Activated B cell treated with CpG ODN at 0.5 μM for 24 hours (primary cell): ENCODE measurements around the gene KLHL8. TPM values are rescaled to one million over a fixed set of nuclear protein-coding genes. Genes with fewer than 3 reads are reported as not detected.
"Not testable (repeated sequence)": the region's sequence is repeated elsewhere in the genome, so short reads cannot be mapped to it uniquely, and the experiment has no call there.

Source experiments
- ATAC-seq: fragments of 200-7000 bp; cut with Tn5 transposase; one replicate; pipeline ENCODE4 v1.10.0; 2021; ENCODE audit warnings: low read depth, mild to moderate bottlenecking, moderate library complexity
- CTCF ChIA-PET: fragments of 350-600 bp; sonication (Branson Sonifier 250); formaldehyde crosslinking; loops from one replicate; lab custom pipeline; 2021; ENCODE audit warnings: antibody characterized with exemption; lab: Charles Lee
- POLR2A ChIA-PET: fragments of 350-600 bp; sonication (Branson Sonifier 250); formaldehyde crosslinking; loops from one replicate; lab custom pipeline; 2021; ENCODE audit warnings: antibody characterized with exemption; lab: Charles Lee
- DNase-seq: peaks from one replicate; pipeline ENCODE4 v3.0.0; 2022
- H3K27ac Mint-ChIP-seq: one replicate; pipeline ENCODE4 v1.8.0; 2020; ENCODE audit warnings: mixed read lengths
- H3K27me3 Mint-ChIP-seq: one replicate; pipeline ENCODE4 v1.8.0; 2021; ENCODE audit warnings: mixed read lengths
- H3K36me3 Mint-ChIP-seq: one replicate; pipeline ENCODE4 v1.8.0; 2021; ENCODE audit warnings: low read depth, mixed read lengths
- H3K4me1 Mint-ChIP-seq: one replicate; pipeline ENCODE4 v1.8.0; 2021; ENCODE audit warnings: mixed read lengths
- H3K4me3 Mint-ChIP-seq: one replicate; pipeline ENCODE4 v1.8.0; 2020; ENCODE audit warnings: mild to moderate bottlenecking, mixed read lengths
- H3K9me3 Mint-ChIP-seq: one replicate; pipeline ENCODE4 v1.8.0; 2020; ENCODE audit warnings: mixed read lengths
- intact Hi-C: fragments of 100-400 bp; cut with micrococcal nuclease; formaldehyde crosslinking; loops from one replicate; pipeline ENCODE4 v1.15.1; 2024
- total RNA-seq: library from RNA; stranded (reverse); gene quantifications from 2 replicates; pipeline ENCODE4 v1.2.3, GENCODE V29; 2022
- TF ChIP-seq, protein P1 (sequence below): fragments of 200-600 bp; IDR thresholded peaks from one replicate; pipeline ENCODE4 v1.8.0; 2022; ENCODE audit warnings: antibody characterized with exemption, mild to moderate bottlenecking

Gene KLHL8
- total RNA-seq, 1 donor from 2014 or later: 12.6 TPM

DNA sequence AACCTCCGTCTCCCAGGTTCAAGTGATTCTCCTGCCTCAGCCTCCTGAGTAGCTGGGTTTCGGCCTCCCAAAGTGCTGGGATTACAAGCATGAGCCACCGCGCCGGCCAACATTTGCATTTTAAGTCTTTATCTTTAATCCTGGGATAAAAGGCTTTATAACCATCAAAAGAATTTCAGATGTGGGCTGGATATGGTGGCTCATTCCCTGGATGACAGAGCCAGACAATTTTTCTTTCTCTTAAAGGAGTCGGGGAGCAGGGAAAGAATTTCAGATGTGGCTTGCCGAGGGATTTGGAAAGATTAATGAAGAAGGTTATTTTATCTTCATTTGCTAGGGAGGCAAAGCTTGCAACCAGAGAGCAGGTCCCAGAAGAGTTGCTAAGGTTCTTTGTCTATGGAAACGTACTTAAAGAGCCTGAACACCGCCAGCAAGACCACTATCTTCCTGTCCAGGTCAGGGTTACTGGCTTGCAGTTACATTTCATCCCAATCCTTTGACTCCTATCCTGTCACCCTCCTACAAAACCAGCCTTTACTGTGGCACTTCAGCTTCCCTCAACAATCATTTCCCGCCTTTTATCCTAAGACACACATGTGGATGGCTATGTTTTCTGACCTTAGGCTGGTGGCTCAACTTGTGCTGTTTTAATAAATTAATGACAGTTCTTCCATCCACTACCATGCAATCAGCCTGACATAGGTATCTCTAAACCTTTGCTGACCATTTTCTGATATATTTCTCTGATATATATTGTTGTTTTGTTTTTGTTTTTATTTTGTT lies 3.9 kb upstream of the KLHL8 start:
- Mint-ChIP-seq H3K4me3 (no peak overlapping the region), H3K27me3 (no peaks in the 10 kb centered on the region), H3K36me3 (no peaks in the 10 kb centered on the region), H3K9me3 (no peaks in the 10 kb centered on the region), H3K4me1 (peaks cover 6% of the 10 kb centered on the region), H3K27ac (no peak overlapping the region)
- DNase-seq (no peak), ATAC-seq (no peak)
- intact Hi-C loops: loop anchor here (5.0 to 10.0 kb wide), 3 partner anchors 168 to 1150 kb away; partner anchors contain the start of genes HERC6, HSD17B11 and PPM1K
- ChIA-PET POLR2A (interaction anchor here (0.7 to 1.0 kb wide), 3 partner anchors 14 to 100 kb away, joined by 3 to 4 read pairs (median 3); no protein-coding TSS in a partner anchor), CTCF (interaction anchor here (0.8 to 1.4 kb wide), 2 partner anchors 11 to 73 kb away, joined by 3 to 6 read pairs; no protein-coding TSS in a partner anchor)
- TF ChIP-seq, protein P1, sequence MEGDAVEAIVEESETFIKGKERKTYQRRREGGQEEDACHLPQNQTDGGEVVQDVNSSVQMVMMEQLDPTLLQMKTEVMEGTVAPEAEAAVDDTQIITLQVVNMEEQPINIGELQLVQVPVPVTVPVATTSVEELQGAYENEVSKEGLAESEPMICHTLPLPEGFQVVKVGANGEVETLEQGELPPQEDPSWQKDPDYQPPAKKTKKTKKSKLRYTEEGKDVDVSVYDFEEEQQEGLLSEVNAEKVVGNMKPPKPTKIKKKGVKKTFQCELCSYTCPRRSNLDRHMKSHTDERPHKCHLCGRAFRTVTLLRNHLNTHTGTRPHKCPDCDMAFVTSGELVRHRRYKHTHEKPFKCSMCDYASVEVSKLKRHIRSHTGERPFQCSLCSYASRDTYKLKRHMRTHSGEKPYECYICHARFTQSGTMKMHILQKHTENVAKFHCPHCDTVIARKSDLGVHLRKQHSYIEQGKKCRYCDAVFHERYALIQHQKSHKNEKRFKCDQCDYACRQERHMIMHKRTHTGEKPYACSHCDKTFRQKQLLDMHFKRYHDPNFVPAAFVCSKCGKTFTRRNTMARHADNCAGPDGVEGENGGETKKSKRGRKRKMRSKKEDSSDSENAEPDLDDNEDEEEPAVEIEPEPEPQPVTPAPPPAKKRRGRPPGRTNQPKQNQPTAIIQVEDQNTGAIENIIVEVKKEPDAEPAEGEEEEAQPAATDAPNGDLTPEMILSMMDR: no peak

- peak; percentile 67 for DNase-seq
- Mint-ChIP-seq H3K9me3 (no peaks in the 10 kb centered on the region), H3K27me3 (no peaks in the 10 kb centered on the region)
Observed at GRCh38 chr4:87219632-87220093, 755 bp downstream of the KLHL8 start.

DNA sequence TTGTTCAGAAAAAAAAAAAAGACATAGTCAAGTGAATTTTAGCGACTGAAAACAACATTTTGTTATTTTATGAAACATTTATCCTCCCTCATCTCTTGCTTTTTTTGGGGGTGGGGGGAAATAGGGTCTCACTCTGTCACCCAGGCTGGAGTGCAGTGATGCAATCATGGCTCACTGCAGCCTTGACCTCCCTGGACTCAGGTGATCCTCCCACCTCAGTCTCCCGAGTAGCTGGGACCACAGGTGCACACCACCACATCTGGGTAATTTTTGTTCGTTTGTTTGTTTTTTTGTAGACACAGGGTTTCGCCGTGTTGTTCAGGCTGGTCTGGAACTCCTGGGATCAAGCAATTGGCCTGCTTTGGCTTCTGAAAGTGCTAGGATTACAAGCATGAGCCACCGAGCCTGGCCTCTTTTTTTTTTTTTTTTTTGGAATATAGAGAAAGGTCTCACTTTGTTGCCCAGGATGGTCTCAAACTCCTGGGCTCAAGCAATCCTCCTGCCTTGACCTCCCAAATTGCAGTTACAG lies 3.1 kb downstream of the KLHL8 start:
- H3K36me3 Mint-ChIP-seq, CTCF ChIA-PET, ATAC-seq: not testable (repeated sequence)

More at GRCh38 chr4:87219632-87220093, 755 bp downstream of the KLHL8 start:
- CTCF ChIA-PET: interaction anchor here (0.8 to 1.6 kb wide), 5 partner anchors 10 to 297 kb away, joined by 3 to 8 read pairs (median 4); partner anchors contain the start of gene AFF1
- ATAC-seq: peak; percentile 31
- no peaks in the 10 kb centered on the region for H3K36me3 Mint-ChIP-seq
- peak overlapping the region; percentile 95 for H3K4me3 Mint-ChIP-seq
- peak overlapping the region; percentile 93 for H3K27ac Mint-ChIP-seq
- H3K4me1 Mint-ChIP-seq: peaks cover 17% of the 10 kb centered on the region
- TF ChIP-seq, protein P1: no peak
- intact Hi-C loops: loop anchor here (1.0 to 10.0 kb wide), 11 partner anchors 10 to 1892 kb away; partner anchors contain the start of genes HERC5, HERC6, HSD17B11 and MAPK10
- POLR2A ChIA-PET: interaction anchor here (0.7 to 3.4 kb wide), 6 partner anchors 10 to 284 kb away, joined by 3 to 38 read pairs (median 8); partner anchors contain the start of genes AFF1 and NUDT9

GRCh38 chr4:87216469-87216868 lies 3.9 kb downstream of the KLHL8 start:
- Mint-ChIP-seq H3K4me1 (peaks cover 17% of the 10 kb centered on the region), H3K4me3 (no peak overlapping the region), H3K9me3 (no peaks in the 10 kb centered on the region), H3K27ac (no peak overlapping the region), H3K27me3 (no peaks in the 10 kb centered on the region), H3K36me3 (no peaks in the 10 kb centered on the region)
- ChIA-PET POLR2A (no interaction called here), CTCF (no interaction called here)
- TF ChIP-seq, protein P1: no peak
- intact Hi-C loops: loop anchor here (5.0 kb wide), 1 partner anchor 854 kb away; the partner anchor contains the start of gene MAPK10
- DNase-seq (no peak), ATAC-seq (no peak)

More for the DNA sequence above, 3.1 kb downstream of the KLHL8 start:
- H3K4me3 Mint-ChIP-seq, POLR2A ChIA-PET, H3K27me3 Mint-ChIP-seq, H3K27ac Mint-ChIP-seq, DNase-seq, H3K9me3 Mint-ChIP-seq: not testable (repeated sequence)
- intact Hi-C loops: loop anchor here (5.0 kb wide), 1 partner anchor 855 kb away; the partner anchor contains the start of gene MAPK10
- H3K4me1 Mint-ChIP-seq: peaks cover 17% of the 10 kb centered on the region

DNA sequence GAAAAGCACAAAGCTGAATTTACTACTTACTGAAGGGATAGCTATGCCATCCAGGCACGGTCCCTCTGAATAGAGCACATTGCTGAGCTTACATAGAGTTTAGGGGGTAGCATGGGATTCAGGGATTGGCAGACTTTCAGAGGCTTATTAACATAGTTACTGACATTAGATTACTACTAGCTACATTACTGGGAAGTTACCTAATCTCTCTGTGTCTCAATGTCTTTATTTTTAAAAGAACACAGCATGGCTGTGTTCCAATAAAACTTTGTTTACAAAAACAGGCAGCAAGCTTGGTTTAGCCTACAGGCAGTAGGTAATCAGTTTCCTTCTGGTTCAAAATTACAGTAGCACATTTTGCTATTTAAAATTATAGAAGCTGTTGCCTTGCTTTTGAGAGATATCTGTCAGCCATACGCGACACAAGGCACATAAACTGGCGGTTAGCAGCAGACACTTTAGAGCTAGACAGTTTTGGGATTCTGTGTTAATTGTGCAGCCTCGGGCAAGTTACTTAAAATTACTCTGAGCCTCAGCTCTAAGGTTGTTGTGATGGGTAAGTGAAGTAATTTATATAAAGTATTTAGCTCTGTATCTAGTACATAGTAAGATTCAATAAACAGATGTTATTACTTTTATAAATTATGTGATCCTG lies 6.9 kb downstream of the KLHL8 start:
- Mint-ChIP-seq H3K4me1 (peaks cover 21% of the 10 kb centered on the region), H3K27ac (no peak overlapping the region), H3K36me3 (no peaks in the 10 kb centered on the region), H3K27me3 (no peaks in the 10 kb centered on the region), H3K4me3 (no peak overlapping the region), H3K9me3 (no peaks in the 10 kb centered on the region)
- intact Hi-C loops: no loop called here
- CTCF ChIA-PET: interaction anchor here (1.4 kb wide), 1 partner anchor 63 kb away, joined by 4 read pairs; no protein-coding TSS in a partner anchor
- DNase-seq (no peak), ATAC-seq (no peak)
- TF ChIP-seq, protein P1: no peak
- POLR2A ChIA-PET: no interaction called here
